ENCODE measurements around the gene SMIM36. TPM values are rescaled to one million over a fixed set of nuclear protein-coding genes. Genes with fewer than 3 reads are reported as not detected.

The SMIM36 gene
- not detected for total RNA-seq

DNA sequence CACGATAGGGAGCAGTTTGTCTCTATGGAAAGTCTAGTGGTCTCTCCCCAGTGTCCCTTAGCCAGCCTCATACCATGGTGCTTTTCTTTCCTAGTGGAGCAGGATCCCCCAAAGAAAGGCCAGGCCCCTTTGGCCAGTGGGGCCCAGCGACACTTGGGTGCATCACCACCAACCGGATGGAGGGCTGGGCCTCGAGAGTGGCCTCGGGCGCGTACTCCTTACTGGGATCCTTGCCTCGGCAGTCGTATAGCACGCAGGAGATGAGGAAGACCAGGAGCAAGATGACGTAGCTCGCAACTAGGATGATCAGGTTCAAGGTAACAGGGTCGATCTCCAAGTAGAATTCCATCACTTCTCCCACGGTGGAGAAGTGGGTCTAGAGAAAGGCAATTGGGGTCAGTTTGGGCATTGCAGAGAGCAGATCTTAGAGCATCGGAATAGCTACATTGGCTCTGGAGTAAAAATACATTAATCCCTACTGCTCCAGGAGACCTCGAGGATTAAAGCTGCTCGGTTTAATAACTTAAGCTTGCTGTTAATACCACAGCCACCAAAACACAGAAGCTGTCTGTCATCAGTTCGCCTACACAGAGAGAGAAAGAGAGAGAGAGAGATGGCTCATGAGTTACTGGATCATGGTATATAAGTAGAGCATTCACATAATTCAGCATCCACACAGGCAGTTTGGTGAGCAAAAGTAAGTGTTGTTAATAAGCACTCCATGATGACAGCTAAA is at the start of gene SMIM36:
Gene SMIM36, minus strand, starts transcription at position 467 of the 736 bp plus-strand sequence.
- DNase-seq (no peak), ATAC-seq (ENCODE audit: low read depth) (no peak)
- H3K36me3 Mint-ChIP-seq, result no peaks in the 10 kb centered on the region
- no peak within 1 kb of the TSS for H3K27ac Mint-ChIP-seq
- H3K4me1 Mint-ChIP-seq, result peaks cover 3% of the 10 kb centered on the region
- no peaks in the 10 kb centered on the region for H3K9me3 Mint-ChIP-seq
- POLR2A ChIA-PET, result no interaction called here
- H3K4me3 Mint-ChIP-seq, result no peak within 1 kb of the TSS
- peaks cover 4% of the 10 kb centered on the region for H3K27me3 Mint-ChIP-seq

DNA sequence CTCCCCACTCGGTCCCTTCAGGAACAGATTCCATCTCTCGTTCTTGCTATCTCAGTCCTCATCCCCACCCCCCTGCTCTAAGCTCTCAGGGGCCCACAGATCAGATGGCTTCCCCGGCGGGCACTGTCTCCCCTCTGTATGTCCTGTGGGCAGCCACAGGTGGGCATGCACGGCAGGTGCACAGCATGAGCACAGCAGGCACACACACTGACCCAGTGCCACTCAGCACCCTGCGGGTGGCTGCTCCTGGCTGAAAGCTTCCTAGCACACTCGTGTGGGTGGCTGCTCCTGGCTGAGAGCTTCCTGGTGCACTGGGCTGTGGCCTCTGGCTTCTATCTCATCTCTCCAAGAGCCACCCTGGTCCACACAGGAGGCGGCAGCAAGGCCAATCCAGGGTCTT is 44.5 kb upstream of the SMIM36 start:
- Mint-ChIP-seq H3K4me3 (no peak overlapping the region), H3K9me3 (no peaks in the 10 kb centered on the region)

GRCh38 chr17:55549140-55549539 is 37.9 kb upstream of the SMIM36 start:
- DNase-seq (no peak), ATAC-seq (ENCODE audit: low read depth) (no peak)
- Mint-ChIP-seq H3K36me3 (no peaks in the 10 kb centered on the region), H3K9me3 (no peaks in the 10 kb centered on the region), H3K4me3 (no peak overlapping the region), H3K27ac (no peak overlapping the region), H3K27me3 (peaks cover 22% of the 10 kb centered on the region), H3K4me1 (no peaks in the 10 kb centered on the region)
- POLR2A ChIA-PET, result no interaction called here

More for the DNA sequence above, 44.5 kb upstream of the SMIM36 start:
- peaks cover 17% of the 10 kb centered on the region for H3K27me3 Mint-ChIP-seq
- POLR2A ChIA-PET, result no interaction called here
- ATAC-seq (ENCODE audit: low read depth) (no peak), DNase-seq (no peak)
- H3K4me1 Mint-ChIP-seq, result no peaks in the 10 kb centered on the region
- no peak overlapping the region for H3K27ac Mint-ChIP-seq
- no peaks in the 10 kb centered on the region for H3K36me3 Mint-ChIP-seq

DNA sequence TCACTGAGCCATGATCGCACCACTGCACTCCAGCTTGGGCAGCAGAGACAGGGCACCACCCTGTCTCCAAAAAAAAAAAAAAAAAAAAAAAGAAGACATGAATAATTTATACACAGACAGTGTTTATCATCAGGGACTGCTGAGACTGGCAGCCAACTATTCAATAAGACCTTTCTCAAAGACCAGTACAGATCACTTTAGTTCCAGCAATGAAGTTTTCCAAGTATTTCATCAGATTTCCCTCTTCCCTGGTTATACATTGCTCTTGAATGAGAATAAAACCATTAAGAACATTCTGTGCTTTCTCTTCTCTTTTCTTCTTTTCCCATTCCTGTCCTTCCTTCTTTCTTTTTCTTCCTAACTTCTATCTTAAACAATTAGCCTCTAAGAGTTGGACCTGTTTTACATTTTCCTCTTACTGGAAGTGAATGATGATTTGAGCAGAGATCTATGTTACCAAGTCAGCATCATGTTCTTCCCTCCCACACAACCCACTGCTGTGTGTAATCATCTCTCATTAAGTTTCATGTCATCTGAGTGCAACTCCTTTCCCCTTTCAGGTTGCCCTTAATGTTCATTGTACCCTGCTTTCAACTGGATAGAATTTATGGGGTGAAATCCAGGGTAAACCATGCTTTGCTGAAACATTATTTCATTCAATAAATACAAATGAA is 35.9 kb upstream of the SMIM36 start:
- H3K4me3 Mint-ChIP-seq, result no peak overlapping the region
- H3K36me3 Mint-ChIP-seq, result no peaks in the 10 kb centered on the region
- DNase-seq, result no peak
- H3K27me3 Mint-ChIP-seq, result peaks cover 10% of the 10 kb centered on the region
- POLR2A ChIA-PET, result no interaction called here
- H3K9me3 Mint-ChIP-seq, result no peaks in the 10 kb centered on the region
- no peak overlapping the region for H3K27ac Mint-ChIP-seq
- H3K4me1 Mint-ChIP-seq, result no peaks in the 10 kb centered on the region
- no peak for ATAC-seq (ENCODE audit: low read depth)

- no peak for DNase-seq
- Mint-ChIP-seq H3K9me3 (no peaks in the 10 kb centered on the region), H3K4me3 (no peak overlapping the region), H3K4me1 (no peaks in the 10 kb centered on the region), H3K36me3 (no peaks in the 10 kb centered on the region), H3K27me3 (peaks cover 8% of the 10 kb centered on the region), H3K27ac (no peak overlapping the region)
- no peak for ATAC-seq (ENCODE audit: low read depth)
- POLR2A ChIA-PET, result no interaction called here
Observed at GRCh38 chr17:55546481-55546880, 35.2 kb upstream of the SMIM36 start.

DNA sequence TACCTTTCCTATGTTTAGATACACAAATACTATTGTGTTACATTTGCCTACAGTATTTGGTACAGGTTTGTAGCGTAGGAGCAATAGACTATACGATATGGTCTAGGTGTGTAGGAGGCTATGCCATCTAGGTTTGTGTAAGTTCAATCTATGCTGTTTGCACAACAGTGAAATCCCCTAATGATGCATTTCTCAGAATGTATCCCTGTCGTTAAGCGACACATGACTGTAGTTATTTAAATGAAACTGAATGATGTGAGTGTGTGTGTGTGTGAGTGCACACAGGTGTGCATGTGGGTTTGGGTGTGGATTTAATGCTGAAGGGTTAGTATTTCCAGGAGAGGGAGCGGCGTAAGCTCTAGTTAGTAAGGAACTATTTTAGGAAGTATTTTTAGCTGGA is 34.6 kb upstream of the SMIM36 start:
- Mint-ChIP-seq H3K36me3 (no peaks in the 10 kb centered on the region), H3K27me3 (peaks cover 8% of the 10 kb centered on the region), H3K9me3 (no peaks in the 10 kb centered on the region), H3K4me1 (no peaks in the 10 kb centered on the region), H3K4me3 (no peak overlapping the region), H3K27ac (no peak overlapping the region)
- ATAC-seq (ENCODE audit: low read depth) (no peak), DNase-seq (no peak)
- POLR2A ChIA-PET, result no interaction called here

DNA sequence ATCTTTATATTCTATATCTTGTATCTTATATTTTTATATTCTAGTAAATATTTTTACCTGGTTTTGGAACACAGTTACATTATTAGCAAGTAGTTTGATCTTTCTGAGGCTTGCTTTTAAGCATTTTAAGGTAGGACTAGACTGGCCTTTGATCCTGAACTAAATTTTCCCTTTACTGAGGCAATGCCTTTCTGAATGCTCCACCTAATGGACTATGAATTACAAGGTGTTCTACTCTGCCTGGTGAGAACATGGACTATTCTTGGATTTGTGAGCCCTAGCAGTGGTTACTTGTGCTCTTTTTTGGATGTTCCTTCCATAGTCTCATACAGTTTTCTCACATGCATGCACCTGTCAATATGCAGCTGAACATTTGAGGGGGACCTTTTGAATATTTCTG is 32.5 kb upstream of the SMIM36 start:
- Mint-ChIP-seq H3K36me3 (no peaks in the 10 kb centered on the region), H3K9me3 (no peaks in the 10 kb centered on the region), H3K4me3 (no peak overlapping the region), H3K27ac (no peak overlapping the region), H3K27me3 (peaks cover 16% of the 10 kb centered on the region), H3K4me1 (no peaks in the 10 kb centered on the region)
- no peak for ATAC-seq (ENCODE audit: low read depth)
- POLR2A ChIA-PET, result no interaction called here
- no peak for DNase-seq

DNA sequence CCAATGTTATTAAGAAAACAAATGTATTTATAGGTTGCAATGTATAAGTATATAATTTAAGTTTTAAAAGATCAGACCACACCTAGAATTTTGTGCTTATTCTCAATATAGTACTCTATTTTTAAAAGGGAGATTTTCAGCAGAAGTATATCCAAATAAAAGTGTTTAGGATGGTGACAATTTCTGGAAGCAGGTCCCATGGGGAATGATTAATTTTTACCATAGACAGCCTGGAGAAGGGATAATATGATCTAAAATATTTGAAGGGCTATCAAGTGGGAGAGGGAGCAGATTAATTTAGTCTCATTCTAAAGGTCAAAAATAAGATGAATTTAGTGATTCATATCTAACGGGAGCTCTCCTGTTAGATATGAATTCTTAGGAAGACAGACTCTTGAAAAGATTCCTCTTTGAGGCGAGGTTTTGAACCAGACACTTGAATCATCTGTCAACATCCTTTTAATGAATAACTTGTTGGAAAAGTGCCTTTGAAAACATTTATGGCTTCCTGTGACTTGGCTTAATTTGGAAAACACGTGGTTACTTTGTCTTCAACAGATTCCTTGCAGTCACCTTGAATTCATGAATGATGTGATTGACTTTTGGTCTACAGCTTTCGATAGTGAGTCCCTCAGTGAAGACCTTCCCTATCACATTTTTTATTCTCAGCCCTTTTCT is 29.3 kb upstream of the SMIM36 start:
- ATAC-seq (ENCODE audit: low read depth), result no peak

DNA sequence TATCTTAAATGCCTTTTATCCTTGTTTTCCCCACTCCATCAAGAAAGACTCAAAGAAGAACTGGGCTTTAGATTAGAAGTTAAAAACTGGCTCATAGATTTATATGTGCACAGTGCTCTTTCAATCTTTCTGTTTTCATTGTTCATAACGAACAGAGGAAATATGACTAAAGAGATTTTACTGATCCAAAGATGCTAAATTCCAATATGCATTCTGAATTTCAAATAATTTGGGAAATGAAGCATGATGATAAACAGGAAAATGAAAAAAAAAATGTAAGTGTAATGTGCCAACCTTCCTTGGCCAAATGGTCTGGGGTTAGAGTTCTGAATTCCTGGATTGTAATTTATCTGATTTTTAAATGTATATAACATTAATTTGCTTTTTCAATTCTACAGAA is 25.0 kb upstream of the SMIM36 start:
- POLR2A ChIA-PET, result no interaction called here
- H3K9me3 Mint-ChIP-seq, result no peaks in the 10 kb centered on the region
- no peak for DNase-seq

More for the DNA sequence above, 29.3 kb upstream of the SMIM36 start:
- Mint-ChIP-seq H3K36me3 (no peaks in the 10 kb centered on the region), H3K27me3 (peaks cover 8% of the 10 kb centered on the region), H3K4me1 (no peaks in the 10 kb centered on the region), H3K4me3 (no peak overlapping the region), H3K27ac (no peak overlapping the region), H3K9me3 (no peaks in the 10 kb centered on the region)
- POLR2A ChIA-PET, result no interaction called here
- DNase-seq, result no peak

DNA sequence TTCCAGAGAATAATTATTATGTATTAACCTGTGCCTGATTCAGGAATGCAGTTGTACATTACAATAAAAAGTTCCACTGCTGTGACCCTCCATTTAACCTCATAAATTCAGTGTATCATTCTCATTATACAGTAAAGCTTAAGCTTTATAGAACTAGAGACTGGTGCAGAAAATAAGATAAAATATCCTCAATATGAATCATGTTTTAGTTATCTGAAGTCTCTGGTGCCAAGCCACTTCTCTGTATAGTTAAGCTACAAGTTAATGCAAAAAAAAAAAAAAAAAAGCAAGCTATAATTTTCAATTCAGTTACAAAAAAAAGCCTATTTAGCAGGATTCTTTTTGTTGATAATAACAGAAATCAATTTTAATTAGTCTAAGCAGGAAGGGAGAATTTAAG is 22.4 kb upstream of the SMIM36 start:
- Mint-ChIP-seq H3K27ac (no peak overlapping the region), H3K9me3 (no peaks in the 10 kb centered on the region), H3K36me3 (no peaks in the 10 kb centered on the region), H3K4me1 (no peaks in the 10 kb centered on the region), H3K27me3 (peaks cover 17% of the 10 kb centered on the region), H3K4me3 (no peak overlapping the region)
- POLR2A ChIA-PET, result no interaction called here
- DNase-seq (no peak), ATAC-seq (ENCODE audit: low read depth) (no peak)

More for the DNA sequence above, 25.0 kb upstream of the SMIM36 start:
- Mint-ChIP-seq H3K27ac (no peak overlapping the region), H3K4me3 (no peak overlapping the region), H3K27me3 (peaks cover 25% of the 10 kb centered on the region), H3K4me1 (no peaks in the 10 kb centered on the region), H3K36me3 (no peaks in the 10 kb centered on the region)
- no peak for ATAC-seq (ENCODE audit: low read depth)

DNA sequence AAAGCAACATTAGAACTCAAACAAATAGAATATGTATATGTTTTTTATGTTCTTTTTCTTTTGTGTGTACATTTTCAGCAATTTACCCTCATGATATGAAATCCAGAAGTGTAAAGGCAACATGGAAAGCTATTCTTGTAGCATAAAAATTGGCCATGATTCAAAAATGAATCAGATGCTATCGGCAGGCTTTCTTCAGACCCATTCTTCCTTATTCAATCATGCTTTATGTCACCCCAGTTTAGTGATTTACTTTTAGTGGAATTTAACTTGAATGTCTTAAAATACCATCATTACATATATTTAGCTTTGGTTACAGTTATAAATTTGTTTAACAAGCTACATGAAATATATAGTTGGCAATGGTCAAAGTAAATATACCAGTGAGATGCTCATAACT is 21.4 kb upstream of the SMIM36 start:
- DNase-seq (no peak), ATAC-seq (ENCODE audit: low read depth) (no peak)
- no peak overlapping the region for H3K27ac Mint-ChIP-seq
- POLR2A ChIA-PET, result no interaction called here
- H3K4me3 Mint-ChIP-seq, result no peak overlapping the region
- H3K9me3 Mint-ChIP-seq, result no peaks in the 10 kb centered on the region
- peaks cover 17% of the 10 kb centered on the region for H3K27me3 Mint-ChIP-seq
- no peaks in the 10 kb centered on the region for H3K36me3 Mint-ChIP-seq
- H3K4me1 Mint-ChIP-seq, result no peaks in the 10 kb centered on the region

GRCh38 chr17:55531053-55531728 is 19.9 kb upstream of the SMIM36 start:
- H3K9me3 Mint-ChIP-seq, result no peaks in the 10 kb centered on the region
- H3K27ac Mint-ChIP-seq, result no peak overlapping the region
- no peak for ATAC-seq (ENCODE audit: low read depth)
- DNase-seq, result no peak
- H3K4me1 Mint-ChIP-seq, result no peaks in the 10 kb centered on the region
- peaks cover 17% of the 10 kb centered on the region for H3K27me3 Mint-ChIP-seq
- H3K36me3 Mint-ChIP-seq, result no peaks in the 10 kb centered on the region
- H3K4me3 Mint-ChIP-seq, result no peak overlapping the region
- POLR2A ChIA-PET, result no interaction called here

- Mint-ChIP-seq H3K27me3 (peaks cover 18% of the 10 kb centered on the region), H3K4me3 (no peak overlapping the region), H3K36me3 (no peaks in the 10 kb centered on the region), H3K4me1 (no peaks in the 10 kb centered on the region), H3K9me3 (no peaks in the 10 kb centered on the region), H3K27ac (no peak overlapping the region)
- POLR2A ChIA-PET, result no interaction called here
- ATAC-seq (ENCODE audit: low read depth), result no peak
- no peak for DNase-seq
Observed at GRCh38 chr17:55530064-55530463, 18.8 kb upstream of the SMIM36 start.
